Measurements from ENCODE around the gene MLPH. TPM values are rescaled to one million over a fixed set of nuclear protein-coding genes. Genes with fewer than 3 reads are reported as not detected.

MLPH gene
- total and polyA plus RNA-seq, 12 donors, result 9.7 to 60.0 (median 40.8) TPM

GRCh38 chr2:237565974-237566373, 78.9 kb downstream of the MLPH start:
- Histone ChIP-seq H3K4me3 (no peak overlapping the region), H3K4me1 (no peaks in the 10 kb centered on the region), H3K36me3 (no peaks in the 10 kb centered on the region), H3K9me3 (no peaks in the 10 kb centered on the region), H3K27me3 (peaks cover 0 to 23% (median 6%) of the 10 kb centered on the region in 7 donors), H3K27ac (no peak overlapping the region)
- ATAC-seq (no peak), DNase-seq (no peak)
- intact Hi-C loops (cut with DNase I), result loop anchor here in 1 of 10 donors (10.0 kb wide), 1 partner anchor 441 kb away; no protein-coding TSS in a partner anchor
- 94 to 97% methylated on average over 1 of the region's 1 CpG for WGBS, 2 donors
- TF ChIP-seq, protein P1, sequence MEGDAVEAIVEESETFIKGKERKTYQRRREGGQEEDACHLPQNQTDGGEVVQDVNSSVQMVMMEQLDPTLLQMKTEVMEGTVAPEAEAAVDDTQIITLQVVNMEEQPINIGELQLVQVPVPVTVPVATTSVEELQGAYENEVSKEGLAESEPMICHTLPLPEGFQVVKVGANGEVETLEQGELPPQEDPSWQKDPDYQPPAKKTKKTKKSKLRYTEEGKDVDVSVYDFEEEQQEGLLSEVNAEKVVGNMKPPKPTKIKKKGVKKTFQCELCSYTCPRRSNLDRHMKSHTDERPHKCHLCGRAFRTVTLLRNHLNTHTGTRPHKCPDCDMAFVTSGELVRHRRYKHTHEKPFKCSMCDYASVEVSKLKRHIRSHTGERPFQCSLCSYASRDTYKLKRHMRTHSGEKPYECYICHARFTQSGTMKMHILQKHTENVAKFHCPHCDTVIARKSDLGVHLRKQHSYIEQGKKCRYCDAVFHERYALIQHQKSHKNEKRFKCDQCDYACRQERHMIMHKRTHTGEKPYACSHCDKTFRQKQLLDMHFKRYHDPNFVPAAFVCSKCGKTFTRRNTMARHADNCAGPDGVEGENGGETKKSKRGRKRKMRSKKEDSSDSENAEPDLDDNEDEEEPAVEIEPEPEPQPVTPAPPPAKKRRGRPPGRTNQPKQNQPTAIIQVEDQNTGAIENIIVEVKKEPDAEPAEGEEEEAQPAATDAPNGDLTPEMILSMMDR (IDR thresholded peaks at IDR 0.05), result no peak

DNA sequence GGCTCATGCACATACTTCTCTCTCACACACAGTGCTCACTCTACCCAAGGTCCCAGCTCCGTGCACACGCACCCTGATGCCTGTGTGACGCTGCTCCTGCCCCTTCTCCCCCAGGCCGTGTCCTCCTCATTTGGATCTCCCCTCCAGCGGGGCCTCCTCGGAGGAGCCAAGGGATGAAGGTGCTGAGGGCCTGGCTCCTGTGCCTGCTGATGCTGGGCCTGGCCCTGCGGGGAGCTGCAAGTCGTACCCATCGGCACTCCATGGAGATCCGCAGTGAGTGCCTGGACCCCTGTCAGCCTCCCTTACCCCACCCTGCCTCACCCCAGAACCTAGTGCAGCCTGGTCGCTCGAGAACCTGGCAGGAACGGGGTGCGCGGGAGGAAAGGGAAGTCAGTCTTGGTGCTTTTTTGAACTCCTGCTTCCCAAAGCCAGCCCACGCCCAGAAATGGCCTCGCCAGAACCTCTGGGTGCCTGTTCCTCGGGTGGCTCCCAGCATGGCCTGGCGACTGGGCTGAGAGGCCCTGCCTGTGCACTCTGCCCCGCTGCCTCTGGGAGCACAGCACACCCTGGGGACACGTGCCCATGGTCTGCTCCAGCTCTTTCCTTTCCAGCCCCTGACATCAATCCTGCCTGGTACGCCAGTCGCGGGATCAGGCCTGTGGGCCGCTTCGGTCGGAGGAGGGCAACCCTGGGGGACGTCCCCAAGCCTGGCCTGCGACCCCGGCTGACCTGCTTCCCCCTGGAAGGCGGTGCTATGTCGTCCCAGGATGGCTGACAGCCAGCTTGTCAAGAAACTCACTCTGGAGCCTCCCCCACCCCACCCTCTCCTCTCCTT, 79.6 kb downstream of the MLPH start, which contains the start of gene PRLH:
Gene PRLH, plus strand, starts transcription at position 174 of the 835 bp plus-strand sequence. Its CDS starts 0 bp downstream, at position 174.
- peak in 1 of 8 donors; percentile 21 for ATAC-seq
- Histone ChIP-seq H3K27me3 (peaks cover 0 to 23% (median 6%) of the 10 kb centered on the region in 7 donors), H3K4me1 (peaks cover 0 to 2% (median under 1%) of the 10 kb centered on the region in 9 donors), H3K9me3 (no peaks in the 10 kb centered on the region), H3K27ac (no peak within 1 kb of the TSS), H3K36me3 (no peaks in the 10 kb centered on the region), H3K4me3 (no peak within 1 kb of the TSS)
- intact Hi-C loops (cut with DNase I), result loop anchor here in 1 of 10 donors (10.0 kb wide), 1 partner anchor 442 kb away; no protein-coding TSS in a partner anchor
- TF ChIP-seq, protein P1 (IDR thresholded peaks at IDR 0.05), result no peak
- 70 to 78% methylated on average over 31 to 32 of the region's 32 CpGs for WGBS, 2 donors
- DNase-seq, result no peak

- H3K9me3 ChIP-seq, result no peaks in the 10 kb centered on the region
- 89 to 90% methylated on average over 16 of the region's 16 CpGs for WGBS, 2 donors
- H3K27ac ChIP-seq, result no peak overlapping the region
- intact Hi-C loops (cut with DNase I), result loop anchor here in 1 of 10 donors (10.0 kb wide), 1 partner anchor 443 kb away; no protein-coding TSS in a partner anchor
- H3K4me3 ChIP-seq, result no peak overlapping the region
- no peak for DNase-seq
- no peaks in the 10 kb centered on the region for H3K36me3 ChIP-seq
- H3K4me1 ChIP-seq, result peaks cover 0 to 11% (median 8%) of the 10 kb centered on the region in 9 donors
- no peak for ATAC-seq
- TF ChIP-seq, protein P1 (IDR thresholded peaks at IDR 0.05), result no peak
- peaks cover 0 to 23% (median 6%) of the 10 kb centered on the region in 7 donors for H3K27me3 ChIP-seq
Observed at GRCh38 chr2:237567276-237568029, 80.4 kb downstream of the MLPH start.

GRCh38 chr2:237568121-237568660, 81.1 kb downstream of the MLPH start:
- peaks cover 0 to 18% (median 12%) of the 10 kb centered on the region in 9 donors for H3K4me1 ChIP-seq
- H3K9me3 ChIP-seq, result no peaks in the 10 kb centered on the region
- DNase-seq (no peak), ATAC-seq (no peak)
- no peak overlapping the region for H3K4me3 ChIP-seq
- 84% methylated on average over 9 of the region's 9 CpGs for WGBS, 2 donors
- no peaks in the 10 kb centered on the region for H3K36me3 ChIP-seq
- TF ChIP-seq, protein P1 (IDR thresholded peaks at IDR 0.05), result no peak
- H3K27ac ChIP-seq, result no peak overlapping the region
- intact Hi-C loops (cut with DNase I), result loop anchor here in 1 of 10 donors (10.0 kb wide), 1 partner anchor 443 kb away; no protein-coding TSS in a partner anchor
- H3K27me3 ChIP-seq, result peaks cover 0 to 23% (median 6%) of the 10 kb centered on the region in 7 donors

Measured in heart right ventricle (tissue), 16 donors.